ENCODE data around the gene TP63.

GRCh38 chr3:189625572-189625971 is 5.6 kb upstream of the TP63 start:
- no peak for TF ChIP-seq POLR2AphosphoS5 (IDR thresholded peaks at IDR 0.05)
- TF ChIP-seq EP300 (IDR thresholded peaks at IDR 0.05) = no peak

Data from sigmoid colon (tissue), 4 donors.